Kidney epithelial cell (primary cell): ENCODE results near the gene ITPKC. TPM values are rescaled to one million over a fixed set of nuclear protein-coding genes. Genes with fewer than 3 reads are reported as not detected.

Source experiments
- DNase-seq: peaks from one replicate; pipeline ENCODE4 v3.0.0-alpha.2; 2010; ENCODE audit warnings: low read depth
- H3K27me3 ChIP-seq: 2 replicates; pipeline ENCODE4 v1.6.0; 2011; ENCODE audit warnings: low read length; ENCODE audit not compliant: control insufficient read depth, insufficient read depth
- H3K36me3 ChIP-seq: 2 replicates; pipeline ENCODE4 v1.5.1; 2011; ENCODE audit warnings: low read length; ENCODE audit not compliant: control insufficient read depth, insufficient read depth
- H3K4me3 ChIP-seq: 2 replicates; pipeline ENCODE4 v1.5.1; 2011; ENCODE audit warnings: low read depth, mild to moderate bottlenecking, control low read depth, low read length
- CTCF ChIP-seq: IDR thresholded peaks from 2 replicates; pipeline ENCODE4 v1.5.1; 2011; ENCODE audit warnings: mild to moderate bottlenecking, moderate library complexity, low read length, control low read depth, inconsistent platforms; ENCODE audit not compliant: insufficient read depth, poor library complexity, severe bottlenecking
- total RNA-seq: library from RNA; depleted of rRNA; stranded (reverse); fragments of >200 nt; gene quantifications from 2 replicates; pipeline ENCODE4 v1.2.3, GENCODE V29; 2015

ITPKC gene
- total RNA-seq, 1 donor from 2014 or later = 25.8 TPM

DNA sequence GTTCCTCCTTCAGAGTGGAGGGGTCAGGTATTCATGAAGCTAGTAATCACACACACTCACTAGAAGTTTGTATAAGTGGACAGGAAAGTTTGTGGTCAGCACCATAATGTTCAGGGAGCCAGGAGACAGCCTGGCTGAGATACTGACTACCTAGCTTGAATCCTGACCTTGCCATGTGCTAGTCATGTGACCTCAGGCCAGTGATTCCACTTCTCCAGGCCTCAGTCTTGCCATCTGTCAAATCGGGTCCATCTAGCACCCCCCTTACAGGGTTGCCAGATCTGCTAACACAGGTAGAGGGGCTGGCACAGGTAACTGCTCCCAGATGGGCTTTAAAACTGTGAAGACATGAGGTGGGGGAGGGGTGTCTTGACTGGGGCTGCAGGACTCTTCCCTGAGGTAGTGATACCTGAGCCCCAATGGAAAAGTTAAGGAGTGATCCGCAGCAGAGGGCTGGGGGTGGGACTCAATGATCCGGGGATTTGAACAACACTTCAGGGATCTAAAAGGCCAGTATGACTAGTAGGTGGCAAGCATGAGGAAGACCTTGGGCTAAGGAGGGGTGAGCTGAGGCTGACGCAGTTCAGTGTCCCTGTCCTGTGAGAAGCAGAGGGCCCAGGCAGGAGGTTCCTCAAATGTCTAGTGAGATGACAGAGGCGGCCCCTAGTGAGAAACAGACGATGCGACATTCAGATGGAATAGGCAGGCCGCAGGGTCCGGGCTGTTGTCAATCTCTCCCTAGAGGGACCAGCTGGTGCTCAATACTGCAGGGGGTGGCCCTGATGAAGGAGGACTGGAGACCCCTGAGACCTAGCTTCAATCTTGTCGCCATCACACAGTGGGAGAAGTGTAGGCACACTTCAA is 24.8 kb downstream of the ITPKC start:
- no peak for DNase-seq
- peaks cover 1% of the 10 kb centered on the region for H3K36me3 ChIP-seq
- no peak overlapping the region for H3K4me3 ChIP-seq
- no peak for TF ChIP-seq CTCF
- no peaks in the 10 kb centered on the region for H3K27me3 ChIP-seq

GRCh38 chr19:40742477-40742876 is 25.6 kb downstream of the ITPKC start:
- no peak for DNase-seq
- Histone ChIP-seq H3K36me3 (no peaks in the 10 kb centered on the region), H3K4me3 (no peak overlapping the region), H3K27me3 (no peaks in the 10 kb centered on the region)
- no peak for TF ChIP-seq CTCF

- no peak for DNase-seq
- no peak for TF ChIP-seq CTCF
- Histone ChIP-seq H3K27me3 (no peaks in the 10 kb centered on the region), H3K4me3 (no peak overlapping the region), H3K36me3 (no peaks in the 10 kb centered on the region)
Measured at GRCh38 chr19:40742886-40743285, 26.0 kb downstream of the ITPKC start.

DNA sequence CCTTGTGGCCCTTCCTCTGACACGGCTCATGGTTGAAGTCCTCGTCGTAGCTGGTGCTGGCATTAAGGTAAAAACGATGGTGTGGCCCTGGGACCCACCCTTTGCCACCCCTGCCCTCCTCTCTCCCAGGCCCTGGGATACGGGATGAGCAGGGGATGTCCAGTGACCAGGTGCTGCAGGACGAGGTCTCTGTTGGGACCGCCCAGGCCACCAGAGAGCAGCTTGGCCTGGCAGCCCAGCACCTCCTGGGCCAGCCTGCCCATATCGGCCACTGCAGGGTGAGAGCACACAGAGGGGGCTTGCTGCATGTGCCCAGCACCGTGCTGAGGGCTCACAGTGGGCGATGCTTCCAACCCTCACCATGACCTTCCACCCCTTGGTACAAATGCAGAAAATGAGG is 27.0 kb downstream of the ITPKC start:
- no peak for DNase-seq
- no peak overlapping the region for H3K4me3 ChIP-seq
- TF ChIP-seq CTCF = no peak
- H3K27me3 ChIP-seq = no peaks in the 10 kb centered on the region
- no peaks in the 10 kb centered on the region for H3K36me3 ChIP-seq

- TF ChIP-seq CTCF = no peak
- no peak for DNase-seq
- Histone ChIP-seq H3K27me3 (no peaks in the 10 kb centered on the region), H3K4me3 (no peak overlapping the region), H3K36me3 (no peaks in the 10 kb centered on the region)
Measured at GRCh38 chr19:40744554-40745401, 27.9 kb downstream of the ITPKC start.
